Measurements from ENCODE around the gene FGF7.

The FGF7 gene

DNA sequence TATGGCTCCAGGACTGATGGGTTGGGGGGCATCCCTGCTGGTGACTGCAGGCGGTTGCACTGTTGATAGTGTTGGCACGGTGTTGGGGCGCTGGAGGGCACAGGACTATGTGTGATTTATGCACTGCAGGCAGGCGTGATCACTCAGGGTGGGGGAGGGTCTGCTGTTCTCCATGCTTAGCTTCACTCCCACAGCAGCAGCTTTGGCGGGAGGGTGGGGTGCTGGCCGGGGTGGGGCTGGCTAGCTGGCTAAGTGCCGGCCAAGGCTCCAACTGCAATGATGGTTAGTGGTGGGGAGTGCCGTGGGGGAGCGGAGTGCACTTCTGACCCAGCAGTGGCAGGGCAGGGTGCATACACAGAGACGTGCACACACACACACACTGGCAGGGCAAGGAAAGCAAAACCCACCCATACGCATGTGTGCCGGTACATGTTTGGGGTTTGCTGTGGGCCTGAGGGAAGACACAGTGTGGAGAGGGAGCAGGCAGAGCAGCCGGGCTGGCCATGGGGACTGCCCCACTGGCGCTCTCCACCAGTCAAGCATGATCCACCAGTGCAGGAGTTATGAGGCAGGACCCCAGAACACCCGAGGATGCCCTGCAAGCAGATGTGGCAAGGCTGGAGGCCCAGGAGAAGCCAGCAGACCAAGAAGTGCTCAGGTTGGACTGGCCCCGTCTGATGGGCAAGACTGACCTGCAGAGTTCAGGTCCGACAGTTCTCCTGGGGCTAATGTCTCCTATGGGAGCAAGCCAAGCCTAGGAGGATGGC is 16.5 kb upstream of the FGF7 start:
- H3K4me3 ChIP-seq (ENCODE audit: low read depth, low read length): no peak overlapping the region
- no peak for DNase-seq (ENCODE audit: low read depth)
- TF ChIP-seq, protein P1, sequence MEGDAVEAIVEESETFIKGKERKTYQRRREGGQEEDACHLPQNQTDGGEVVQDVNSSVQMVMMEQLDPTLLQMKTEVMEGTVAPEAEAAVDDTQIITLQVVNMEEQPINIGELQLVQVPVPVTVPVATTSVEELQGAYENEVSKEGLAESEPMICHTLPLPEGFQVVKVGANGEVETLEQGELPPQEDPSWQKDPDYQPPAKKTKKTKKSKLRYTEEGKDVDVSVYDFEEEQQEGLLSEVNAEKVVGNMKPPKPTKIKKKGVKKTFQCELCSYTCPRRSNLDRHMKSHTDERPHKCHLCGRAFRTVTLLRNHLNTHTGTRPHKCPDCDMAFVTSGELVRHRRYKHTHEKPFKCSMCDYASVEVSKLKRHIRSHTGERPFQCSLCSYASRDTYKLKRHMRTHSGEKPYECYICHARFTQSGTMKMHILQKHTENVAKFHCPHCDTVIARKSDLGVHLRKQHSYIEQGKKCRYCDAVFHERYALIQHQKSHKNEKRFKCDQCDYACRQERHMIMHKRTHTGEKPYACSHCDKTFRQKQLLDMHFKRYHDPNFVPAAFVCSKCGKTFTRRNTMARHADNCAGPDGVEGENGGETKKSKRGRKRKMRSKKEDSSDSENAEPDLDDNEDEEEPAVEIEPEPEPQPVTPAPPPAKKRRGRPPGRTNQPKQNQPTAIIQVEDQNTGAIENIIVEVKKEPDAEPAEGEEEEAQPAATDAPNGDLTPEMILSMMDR (IDR thresholded peaks at IDR 0.05; ENCODE audit: insufficient read depth, low read depth, low read length, missing control alignments): no peak

DNA sequence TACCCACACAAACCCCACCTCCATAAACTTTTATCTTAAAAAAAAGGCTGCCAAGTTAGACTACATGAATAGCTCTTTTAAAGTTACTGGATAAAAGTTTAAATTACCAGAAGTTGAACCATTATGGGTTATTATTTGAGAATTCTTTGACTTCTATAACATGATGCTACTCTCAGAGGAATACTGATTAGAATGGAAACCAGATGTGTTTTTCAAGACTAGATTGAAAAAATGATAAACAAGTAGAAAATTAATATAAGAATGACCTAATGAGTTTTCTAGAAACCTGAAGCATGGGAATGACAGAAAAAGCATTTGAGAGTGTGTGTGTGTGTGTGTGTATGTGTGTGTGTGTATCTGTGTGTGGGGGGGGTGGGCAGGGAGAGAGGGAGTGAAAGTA is 12.4 kb upstream of the FGF7 start:
- TF ChIP-seq, protein P1 (IDR thresholded peaks at IDR 0.05; ENCODE audit: insufficient read depth, low read depth, low read length, missing control alignments): no peak
- H3K4me3 ChIP-seq (ENCODE audit: low read depth, low read length): no peak overlapping the region
- DNase-seq (ENCODE audit: low read depth): no peak

DNA sequence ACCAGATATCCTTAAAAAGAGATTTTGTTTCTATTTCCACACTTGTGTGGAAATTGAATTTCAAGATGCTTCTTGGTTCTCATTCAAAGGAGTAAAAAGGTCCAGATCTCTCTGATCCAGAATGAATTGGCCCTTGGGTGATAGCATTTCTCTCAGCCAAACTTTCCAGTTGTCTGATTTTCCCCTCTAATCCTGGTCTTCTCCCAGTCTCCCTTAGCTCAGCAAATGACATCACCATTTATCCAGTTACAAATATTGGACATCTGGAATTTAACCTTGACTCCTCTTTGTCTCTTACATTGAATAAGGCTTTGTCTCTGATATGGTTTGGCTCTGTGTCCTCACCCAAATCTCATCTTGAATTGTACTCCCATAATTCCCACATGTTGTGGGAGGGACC is 10.2 kb upstream of the FGF7 start:
- DNase-seq (ENCODE audit: low read depth): no peak
- no peak overlapping the region for H3K4me3 ChIP-seq (ENCODE audit: low read depth, low read length)
- TF ChIP-seq, protein P1 (IDR thresholded peaks at IDR 0.05; ENCODE audit: insufficient read depth, low read depth, low read length, missing control alignments): no peak

DNA sequence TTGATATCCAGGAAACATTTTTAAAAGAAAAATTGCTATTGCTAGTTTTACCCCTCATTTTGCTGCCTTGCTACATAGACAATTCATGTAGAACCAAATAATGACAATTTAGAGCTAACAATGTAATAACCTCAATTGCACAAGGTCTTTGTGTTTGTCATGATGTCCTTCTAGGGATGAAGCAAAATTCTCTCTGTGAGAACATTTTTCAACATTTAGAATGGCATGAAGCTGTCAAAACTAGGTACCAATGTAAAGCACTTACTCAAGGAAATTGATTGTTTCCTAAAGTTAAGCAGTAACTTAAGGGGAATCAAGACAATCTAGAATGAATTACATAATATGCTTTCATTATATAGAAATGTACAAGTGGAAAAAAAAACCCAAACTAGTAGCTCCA is 7.9 kb upstream of the FGF7 start:
- DNase-seq (ENCODE audit: low read depth): no peak
- TF ChIP-seq, protein P1 (IDR thresholded peaks at IDR 0.05; ENCODE audit: insufficient read depth, low read depth, low read length, missing control alignments): no peak
- H3K4me3 ChIP-seq (ENCODE audit: low read depth, low read length): no peak overlapping the region

DNA sequence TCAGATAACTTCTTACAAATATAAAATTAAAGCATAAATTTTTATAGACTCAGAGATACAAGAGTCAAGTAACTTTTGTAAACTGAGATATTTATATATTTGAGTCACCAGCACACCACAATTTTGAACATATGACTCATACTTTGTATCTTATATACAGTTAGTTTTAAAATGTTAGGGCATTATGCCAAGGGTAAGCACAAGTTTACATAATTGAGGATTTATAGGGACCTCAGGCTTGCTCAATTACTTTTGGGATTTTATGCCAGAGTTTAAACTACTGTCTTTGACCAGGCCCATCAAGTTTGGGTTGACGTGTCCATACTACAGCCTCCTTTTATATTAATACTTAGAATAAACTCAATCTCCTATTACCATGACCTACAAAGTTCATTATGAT is 7.4 kb upstream of the FGF7 start:
- no peak overlapping the region for H3K4me3 ChIP-seq (ENCODE audit: low read depth, low read length)
- TF ChIP-seq, protein P1 (IDR thresholded peaks at IDR 0.05; ENCODE audit: insufficient read depth, low read depth, low read length, missing control alignments): no peak
- DNase-seq (ENCODE audit: low read depth): no peak

DNA sequence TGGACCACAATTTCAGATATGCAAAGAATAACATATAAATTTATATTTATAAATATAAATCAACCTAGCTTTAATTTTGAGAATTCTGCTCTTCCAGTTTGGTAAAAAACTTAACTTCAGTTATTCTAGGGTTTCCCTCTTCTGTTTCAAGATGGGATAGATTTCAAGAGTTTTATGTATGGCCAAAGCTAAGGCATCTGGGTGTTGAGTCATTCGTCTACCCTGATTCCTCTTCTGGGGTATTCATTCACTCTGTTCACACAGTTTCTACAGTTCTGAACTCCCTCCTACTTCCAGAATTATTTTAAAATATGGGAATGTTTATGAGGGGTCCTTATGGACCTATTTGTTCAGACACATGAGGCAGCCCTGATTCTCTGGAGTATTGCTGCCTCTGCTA is 4.2 kb upstream of the FGF7 start:
- TF ChIP-seq, protein P1 (IDR thresholded peaks at IDR 0.05; ENCODE audit: insufficient read depth, low read depth, low read length, missing control alignments): no peak
- no peak overlapping the region for H3K4me3 ChIP-seq (ENCODE audit: low read depth, low read length)
- no peak for DNase-seq (ENCODE audit: low read depth)

DNA sequence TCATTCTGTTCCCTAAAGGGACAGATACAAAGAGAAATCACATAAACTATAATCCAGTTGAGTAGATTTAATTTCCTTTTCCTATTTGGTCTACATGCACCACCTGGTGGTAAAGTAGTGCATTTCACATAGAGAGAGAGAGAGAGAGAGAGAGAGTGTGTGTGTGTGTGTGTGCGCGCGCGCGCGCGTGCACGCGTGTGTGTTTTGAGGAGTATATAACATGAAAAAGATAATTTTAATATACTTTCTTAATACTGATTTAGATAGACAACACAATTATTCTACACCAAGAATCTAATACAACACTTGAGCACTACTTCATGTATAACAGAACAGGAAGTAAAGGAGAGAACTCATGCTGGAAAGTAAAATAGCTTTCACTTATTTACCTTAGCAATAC is 1.1 kb upstream of the FGF7 start:
- TF ChIP-seq, protein P1 (IDR thresholded peaks at IDR 0.05; ENCODE audit: insufficient read depth, low read depth, low read length, missing control alignments): peak; percentile 62
- DNase-seq (ENCODE audit: low read depth): peak; percentile 70
- peak overlapping the region; percentile 38 for H3K4me3 ChIP-seq (ENCODE audit: low read depth, low read length)
